Neural progenitor cell (in vitro differentiated cells): ENCODE measurements around the gene PACSIN3.

Experiments
- CTCF ChIP-seq: fragments of 200-600 bp; sonication (generic); IDR thresholded peaks from 2 replicates; pipeline ENCODE4 v1.5.1; 2017; ENCODE audit warnings: antibody characterized with exemption, mild to moderate bottlenecking
- EZH2 ChIP-seq: fragments of 200-600 bp; sonication (generic); IDR thresholded peaks from 2 replicates; pipeline ENCODE4 v1.6.1; 2017; ENCODE audit warnings: antibody characterized with exemption, mild to moderate bottlenecking, moderate library complexity

DNA sequence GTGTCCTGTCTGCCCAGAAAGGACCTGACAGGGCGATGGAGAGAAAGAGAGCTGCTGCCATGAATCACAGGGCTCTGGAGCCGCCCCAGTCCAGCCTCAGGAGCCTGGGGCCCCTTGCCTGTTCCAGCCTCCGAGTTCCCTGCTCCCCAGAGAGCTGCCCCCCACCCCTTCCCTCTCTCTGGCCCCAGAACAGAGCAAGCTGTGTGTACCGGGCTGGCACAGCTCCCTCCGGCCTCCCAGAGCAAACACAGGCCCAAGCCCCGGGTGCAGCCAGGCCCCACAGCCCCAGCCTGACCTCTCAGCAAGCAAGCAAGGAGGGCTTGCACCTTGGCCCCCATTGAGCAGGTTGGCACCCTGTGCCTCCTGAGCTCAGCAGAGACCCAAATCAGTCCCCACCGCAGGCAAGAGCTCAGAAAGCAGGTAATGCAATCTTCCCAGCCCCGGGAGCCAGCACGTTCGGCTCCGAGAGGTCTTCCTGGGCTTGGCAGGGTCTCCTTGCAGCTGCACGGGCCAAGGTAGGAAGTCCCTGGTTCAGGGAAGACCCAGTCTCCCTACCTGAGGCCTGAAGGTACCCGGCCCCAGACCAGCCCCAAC is 1.4 kb downstream of the PACSIN3 start:
- no peak for TF ChIP-seq CTCF
- no peak for TF ChIP-seq EZH2
